HG02571 (cell line): ENCODE data around the gene SHROOM4.

Source experiments
- ATAC-seq: cut with Tn5 transposase; IDR thresholded peaks from one replicate; pipeline ENCODE4 v1.9.1; 2021; ENCODE audit warnings: mild to moderate bottlenecking, moderate library complexity; ENCODE audit not compliant: unreplicated experiment

The SHROOM4 gene

DNA sequence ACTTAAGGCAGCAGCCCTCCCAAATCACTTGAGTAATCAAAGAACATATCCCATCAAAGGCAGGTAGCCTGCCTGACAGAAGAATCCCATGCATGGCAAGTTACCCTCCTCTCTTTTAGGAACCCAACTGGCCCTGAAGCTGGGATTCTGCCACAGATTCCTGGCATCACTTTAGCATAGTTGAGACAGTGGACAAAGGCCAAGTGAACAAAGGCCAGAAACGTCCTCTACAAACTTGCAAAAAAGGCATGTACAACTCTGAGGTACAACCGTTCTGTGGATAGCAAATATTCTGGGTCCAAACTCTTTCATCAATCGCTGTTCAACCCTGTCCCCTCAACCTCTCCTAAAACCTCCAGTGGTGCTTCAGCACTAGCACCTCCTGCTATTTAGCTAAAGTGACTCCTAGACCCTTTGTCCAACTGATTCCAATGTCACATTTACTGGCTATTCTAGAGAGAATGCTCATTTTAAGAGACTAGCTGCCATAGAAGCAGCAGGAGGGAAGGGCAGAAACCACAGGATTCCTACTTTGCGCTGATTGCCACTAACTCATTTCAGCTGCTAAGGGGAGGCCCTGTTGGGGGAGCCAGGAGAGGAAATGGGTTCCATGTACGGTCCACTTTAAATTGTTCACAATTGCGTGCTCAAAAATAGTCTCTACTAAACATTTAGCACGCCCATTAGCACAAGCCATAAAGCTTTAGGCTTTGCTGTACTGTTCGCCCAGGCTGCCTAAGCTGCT, 105.9 kb downstream of the SHROOM4 start:
- no peak for ATAC-seq

GRCh38 chrX:50707405-50707804, 106.6 kb downstream of the SHROOM4 start:
- ATAC-seq, result no peak

- ATAC-seq, result no peak
These were observed 109.0 kb downstream of the SHROOM4 start for GRCh38 chrX:50705042-50705441.

DNA sequence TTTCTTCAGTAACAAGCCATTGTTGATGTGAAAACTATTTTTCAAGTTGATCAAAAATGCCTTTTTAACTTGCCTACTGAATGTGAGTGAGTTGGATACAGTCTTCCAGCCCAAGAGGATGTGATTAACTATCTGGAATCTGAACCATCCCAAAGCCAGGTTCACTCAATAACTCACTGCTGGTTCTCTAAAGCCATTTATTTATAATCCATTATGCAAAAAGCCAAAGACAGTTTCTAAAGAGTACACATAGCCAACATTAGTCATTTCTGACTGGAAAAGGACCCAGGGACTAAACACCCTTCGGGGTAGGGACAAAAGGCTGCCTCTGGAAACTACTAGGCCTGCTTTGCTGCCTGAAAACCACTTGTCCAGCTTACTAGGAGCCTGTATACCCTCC, 109.6 kb downstream of the SHROOM4 start:
- ATAC-seq, result no peak

DNA sequence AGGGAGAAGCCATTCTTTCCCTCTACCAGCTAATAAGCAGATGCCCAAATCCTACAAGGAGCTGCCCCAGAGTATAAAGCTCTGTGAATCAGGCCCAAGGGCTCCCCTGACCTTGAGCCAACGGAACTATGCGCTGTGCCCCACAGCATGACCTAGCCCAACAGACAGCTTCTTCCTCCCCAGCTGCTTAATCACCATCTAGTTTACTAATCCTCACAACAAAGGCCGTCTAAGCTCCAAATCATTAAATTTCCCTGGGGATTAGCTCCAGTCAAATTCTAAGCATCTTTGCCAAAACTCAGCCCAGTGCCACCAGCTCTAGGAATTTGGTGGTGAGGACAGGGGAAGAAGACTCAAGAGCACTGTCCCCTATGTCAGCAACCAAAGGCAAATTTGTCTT, 113.1 kb downstream of the SHROOM4 start:
- ATAC-seq, result no peak

GRCh38 chrX:50698944-50699343, 115.0 kb downstream of the SHROOM4 start:
- no peak for ATAC-seq

- no peak for ATAC-seq
These were observed 116.3 kb downstream of the SHROOM4 start for GRCh38 chrX:50697691-50698090.

DNA sequence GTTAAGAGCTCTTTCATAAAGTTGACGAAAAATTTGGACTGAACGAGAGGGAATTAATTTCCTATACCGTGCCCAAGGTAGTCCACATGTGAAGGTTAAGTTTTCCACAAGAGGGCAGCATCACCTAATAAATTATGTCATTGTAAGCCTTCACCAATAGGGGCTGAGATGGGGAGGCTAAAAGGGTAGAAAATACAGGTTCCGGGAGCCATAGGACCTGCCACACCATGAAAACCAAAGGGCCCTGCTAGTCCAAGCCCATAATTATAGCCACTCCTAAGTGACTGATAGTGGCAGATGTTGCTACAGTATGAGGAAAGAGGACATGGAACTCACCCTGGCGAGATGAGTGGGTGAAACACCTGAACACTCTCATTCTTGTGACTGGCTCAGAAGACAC, 122.2 kb downstream of the SHROOM4 start:
- ATAC-seq, result no peak

GRCh38 chrX:50684871-50685270, 129.1 kb downstream of the SHROOM4 start:
- ATAC-seq, result no peak

DNA sequence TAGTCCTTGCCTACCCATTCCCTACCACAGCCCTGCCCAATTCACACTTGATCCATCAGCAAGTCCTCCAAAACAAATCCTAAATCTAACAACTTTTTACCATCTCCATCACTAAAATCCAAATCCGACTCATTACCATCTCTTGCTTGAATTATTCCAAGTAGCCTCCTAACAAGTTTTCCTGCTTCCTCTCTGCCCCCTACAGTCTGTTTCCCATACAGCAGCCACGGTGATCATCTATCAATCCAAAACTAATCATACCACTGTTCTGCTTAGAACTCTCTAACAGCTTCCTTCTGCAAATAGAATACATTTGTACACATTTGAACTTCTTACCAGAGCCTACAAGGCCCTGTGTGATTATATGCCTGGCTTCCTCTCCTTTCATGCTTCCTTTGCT, 133.0 kb downstream of the SHROOM4 start:
- ATAC-seq, result no peak

DNA sequence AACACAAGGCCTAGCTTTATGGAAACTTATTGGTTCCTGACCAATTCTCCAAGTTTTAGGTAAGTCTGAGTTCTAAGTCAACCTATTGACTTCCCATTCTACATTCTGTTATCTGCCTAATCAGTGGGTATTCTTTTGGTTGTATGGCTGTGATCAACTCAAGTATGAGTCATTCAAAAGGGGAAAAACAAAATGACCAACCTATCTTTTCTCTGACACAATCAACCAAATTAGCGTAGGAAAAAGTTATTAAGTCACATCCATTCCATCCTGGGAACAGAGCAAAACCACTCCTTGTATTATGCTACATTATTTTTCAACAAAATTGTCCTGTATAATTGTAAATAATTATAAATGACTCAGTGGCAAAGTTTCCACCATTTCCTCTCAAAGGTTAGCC, 136.2 kb downstream of the SHROOM4 start:
- ATAC-seq, result no peak

- ATAC-seq, result no peak
These were observed 142.3 kb downstream of the SHROOM4 start for GRCh38 chrX:50671661-50672060.

- ATAC-seq, result no peak
These were observed 145.1 kb downstream of the SHROOM4 start for GRCh38 chrX:50668860-50669259.

GRCh38 chrX:50648156-50648555, 165.8 kb downstream of the SHROOM4 start:
- no peak for ATAC-seq

DNA sequence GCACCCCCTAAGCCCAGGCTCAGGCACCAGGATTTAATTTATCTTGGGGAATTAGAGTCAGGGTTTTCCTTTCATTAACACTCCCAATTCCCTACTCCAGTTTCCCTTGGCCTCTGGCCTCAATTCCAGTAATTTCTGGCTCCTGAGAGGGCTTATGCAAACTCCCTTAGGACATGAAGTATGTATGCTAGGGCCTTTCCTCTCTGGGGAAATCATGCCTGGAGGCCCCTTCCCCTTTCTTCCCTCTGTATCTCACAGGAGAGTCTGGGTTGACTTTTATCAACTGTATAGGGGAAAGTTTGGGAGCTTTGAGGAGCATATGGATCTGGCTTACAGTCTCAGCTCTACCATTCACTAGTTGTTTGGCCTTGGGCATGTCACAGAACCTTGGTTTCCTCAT, 169.5 kb downstream of the SHROOM4 start:
- ATAC-seq, result no peak

DNA sequence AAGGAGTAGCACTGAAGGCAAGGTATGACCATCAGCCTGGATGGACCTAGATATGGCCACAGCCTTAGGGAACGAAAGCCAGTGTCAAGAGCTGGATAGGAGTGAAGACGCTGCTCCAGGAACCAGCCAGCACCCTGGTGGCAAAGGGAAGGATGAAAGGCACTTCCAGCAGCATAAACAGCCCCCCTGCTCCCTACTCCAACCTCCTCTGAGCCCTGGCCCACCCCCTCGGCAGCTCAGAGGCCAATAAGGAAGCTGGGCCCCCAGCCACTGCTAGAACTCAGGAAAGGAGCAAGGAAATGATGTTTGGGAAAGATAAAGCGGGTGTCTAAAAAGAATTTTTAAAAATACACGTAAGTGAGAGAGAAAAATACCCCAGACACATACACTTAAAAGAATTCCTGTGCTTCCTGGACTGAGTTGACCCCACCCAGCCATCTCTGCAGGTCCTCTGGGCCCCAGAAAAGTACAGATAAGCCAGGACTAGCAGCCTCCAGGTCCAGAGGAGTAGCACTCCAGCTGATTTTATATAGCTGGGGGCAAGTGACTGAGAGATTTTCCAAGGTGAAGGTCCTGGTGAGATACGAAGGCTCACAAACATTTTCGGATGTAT, 170.4 kb downstream of the SHROOM4 start:
- ATAC-seq, result no peak

GRCh38 chrX:50638123-50638522, 175.9 kb downstream of the SHROOM4 start:
- no peak for ATAC-seq

DNA sequence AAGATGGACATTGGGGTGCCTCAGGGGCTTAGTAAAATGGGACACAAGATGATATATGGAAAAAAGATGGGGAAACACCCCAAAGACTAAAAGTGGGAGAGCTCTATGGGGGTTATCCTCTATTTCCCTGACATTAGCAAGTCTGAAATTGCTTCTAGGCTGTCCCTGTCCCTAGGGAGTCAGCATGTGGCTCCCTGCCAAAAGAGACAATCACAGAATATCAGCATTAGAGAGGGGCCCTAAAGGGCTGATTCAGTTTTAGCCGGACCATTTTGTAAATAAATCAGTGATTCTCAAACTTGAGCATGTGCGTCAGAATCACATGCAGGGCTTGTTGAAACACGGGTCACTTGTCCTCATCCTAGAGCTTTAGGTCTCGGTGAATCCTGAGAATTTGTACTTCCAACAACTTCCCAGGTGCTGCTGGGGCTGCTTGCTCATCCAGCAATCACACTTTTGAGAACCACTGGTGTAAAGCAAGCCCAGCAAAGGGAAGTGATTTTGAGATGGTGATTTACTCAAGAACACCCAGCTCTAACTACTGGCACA, 178.1 kb downstream of the SHROOM4 start:
- ATAC-seq, result no peak

DNA sequence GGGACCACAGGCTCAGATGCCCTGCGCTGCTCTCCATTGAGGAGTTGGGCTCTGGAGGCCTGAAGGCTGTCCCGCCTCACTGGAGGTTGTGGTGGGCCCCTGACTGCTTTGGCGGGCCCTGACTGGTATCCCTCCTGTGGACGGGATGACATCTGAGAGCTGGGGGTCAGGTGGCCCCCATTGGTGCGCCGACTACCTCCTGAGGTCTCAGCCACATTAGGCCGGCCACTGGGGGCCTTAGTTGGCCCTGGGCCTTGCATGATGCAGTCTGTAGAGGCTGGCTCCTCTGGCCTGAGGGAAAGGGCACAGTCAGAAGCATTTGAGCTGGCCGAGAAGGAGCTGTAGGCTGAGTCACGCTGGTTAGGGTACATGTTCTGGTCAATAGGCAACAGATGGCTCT, 178.8 kb downstream of the SHROOM4 start:
- no peak for ATAC-seq

DNA sequence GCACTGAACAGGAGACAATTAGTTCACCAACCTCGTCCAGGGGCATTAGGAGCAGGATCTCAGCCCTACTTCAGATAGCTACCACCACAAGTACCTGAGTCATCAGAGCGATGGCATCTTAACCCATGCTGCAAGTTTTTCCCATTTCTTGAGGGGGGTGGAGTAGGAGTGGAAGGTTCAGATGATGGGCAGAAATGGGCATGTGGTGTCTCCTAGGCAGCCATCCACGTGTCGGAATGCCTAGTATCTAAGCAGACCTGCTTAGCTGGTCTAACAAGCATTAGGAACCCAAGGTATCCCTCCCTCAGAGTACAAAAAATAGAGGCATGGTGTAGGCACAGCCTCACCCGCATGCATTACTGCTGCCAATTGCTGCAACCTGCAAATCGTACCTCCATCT, 184.2 kb downstream of the SHROOM4 start:
- ATAC-seq, result no peak

DNA sequence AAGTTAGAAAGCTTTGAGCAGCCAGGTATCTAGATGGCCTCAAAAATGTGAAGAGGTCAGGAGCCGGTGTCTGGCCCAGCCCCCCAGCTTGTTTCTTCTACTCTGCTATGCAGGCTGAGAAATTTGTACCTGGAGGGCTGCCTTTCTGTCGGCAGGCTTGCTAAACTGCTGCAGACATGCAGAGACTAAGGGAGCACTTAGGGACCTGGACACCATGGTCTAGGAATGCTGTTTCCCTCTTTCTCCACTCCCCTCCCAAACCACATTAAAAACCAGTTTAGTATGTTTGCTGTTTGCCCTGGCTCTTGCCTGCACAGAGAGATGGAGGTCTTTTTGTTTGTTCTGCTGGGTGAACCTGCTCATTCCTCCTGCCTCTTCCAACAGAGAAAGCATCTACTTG, 186.3 kb downstream of the SHROOM4 start:
- ATAC-seq, result no peak

DNA sequence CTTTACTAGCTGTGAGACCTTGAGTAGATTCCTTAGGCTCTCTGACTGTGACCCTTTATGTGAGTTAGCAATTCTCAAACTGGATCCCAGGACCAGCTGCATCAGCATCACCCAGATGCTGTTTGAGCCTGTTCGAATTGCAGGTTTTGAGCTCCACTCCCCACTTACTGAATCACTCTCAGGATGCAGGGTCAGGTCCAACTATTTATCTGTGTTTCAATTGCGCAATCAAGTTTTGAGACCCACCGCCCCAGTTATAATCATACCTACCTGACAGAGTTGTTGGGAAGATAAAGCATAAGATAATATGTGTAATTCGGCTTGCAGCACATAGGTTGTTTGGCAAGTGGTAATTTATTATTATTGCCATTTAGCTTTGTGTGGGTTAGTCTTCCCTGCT, 187.6 kb downstream of the SHROOM4 start:
- no peak for ATAC-seq

DNA sequence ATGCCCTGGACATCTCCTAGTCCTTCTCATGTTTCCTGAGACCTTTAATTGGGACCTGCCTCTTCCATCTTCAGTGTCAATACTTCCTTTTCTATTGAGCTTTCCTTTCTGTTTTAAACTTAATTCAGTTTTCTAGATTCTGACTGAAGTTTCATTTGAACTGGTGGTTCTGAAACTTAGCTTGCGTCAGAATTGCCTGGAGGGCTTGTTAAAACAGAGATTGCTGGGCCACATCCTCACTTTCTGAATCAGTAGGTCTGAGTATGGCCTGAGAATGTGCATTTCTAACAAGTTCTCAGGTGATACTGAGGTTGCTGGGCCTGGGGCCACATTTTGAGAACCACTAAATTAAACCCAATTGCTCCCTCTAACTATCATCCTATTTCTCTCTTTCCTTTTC, 191.2 kb downstream of the SHROOM4 start:
- no peak for ATAC-seq
